RCC 7860 (cell line): ENCODE results near the gene DMRTC2.

Experiments used
- DNase-seq: peaks from one replicate; pipeline ENCODE4 v3.0.0-alpha.2; 2015; ENCODE audit warnings: low spot score
- FAIRE-seq: peaks from 2 replicates; lab custom pipeline; 2012; peaks lifted over from hg19 to GRCh38; lab: Jason Lieb, UNC

Gene DMRTC2

DNA sequence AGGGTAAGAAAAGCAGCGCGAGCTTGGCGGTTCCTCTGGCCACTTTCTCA, at the start of gene DMRTC2:
Gene DMRTC2, plus strand, starts transcription at position 42 of the 50 bp plus-strand sequence. CDS start 2,387 bp downstream, outside the sequence.
- FAIRE-seq (no peak), DNase-seq (no peak)

DNA sequence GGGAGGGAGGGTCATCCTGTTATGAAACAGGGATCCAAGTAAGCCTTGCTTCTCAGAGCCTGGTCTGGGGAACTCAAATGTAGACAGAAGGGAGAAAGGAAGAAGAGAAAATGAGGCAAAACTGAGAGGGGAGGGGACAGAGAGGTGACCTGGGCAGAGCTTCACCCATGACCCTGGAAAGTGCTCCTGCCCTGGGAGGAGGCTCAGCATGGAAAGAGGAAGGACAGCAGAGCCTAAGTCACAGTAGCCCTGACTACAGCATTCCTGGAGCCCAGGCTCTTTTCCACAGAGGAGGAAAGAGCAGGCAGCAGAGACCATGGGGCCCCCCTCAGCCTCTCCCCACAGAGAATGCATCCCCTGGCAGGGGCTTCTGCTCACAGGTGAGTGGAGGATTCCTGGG, 48.5 kb upstream of the DMRTC2 start, which contains the start of gene CEACAM3:
Gene CEACAM3, plus strand, starts transcription at position 226 of the 400 bp plus-strand sequence. Its CDS starts 91 bp downstream, at position 317.
- DNase-seq (no peak), FAIRE-seq (no peak)

DNA sequence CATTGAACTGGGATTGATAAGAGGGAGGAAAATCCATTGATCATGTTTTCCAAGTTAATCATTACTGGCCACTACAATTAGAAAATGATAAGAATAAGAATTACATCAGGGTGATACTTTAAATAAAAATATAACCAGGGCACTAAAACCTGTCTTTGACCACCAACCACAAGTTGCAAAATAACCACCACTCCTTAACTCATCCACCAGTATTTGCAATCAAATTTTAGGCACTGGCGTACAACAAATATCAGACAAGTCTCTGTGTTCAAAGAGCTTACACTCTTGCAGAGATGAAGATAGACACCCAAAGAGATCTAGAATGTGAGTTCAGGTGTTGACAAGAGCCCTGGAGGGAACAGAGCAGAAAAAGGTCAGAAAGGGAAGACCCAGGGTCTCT, 47.9 kb upstream of the DMRTC2 start:
- DNase-seq, result no peak
- no peak for FAIRE-seq

DNA sequence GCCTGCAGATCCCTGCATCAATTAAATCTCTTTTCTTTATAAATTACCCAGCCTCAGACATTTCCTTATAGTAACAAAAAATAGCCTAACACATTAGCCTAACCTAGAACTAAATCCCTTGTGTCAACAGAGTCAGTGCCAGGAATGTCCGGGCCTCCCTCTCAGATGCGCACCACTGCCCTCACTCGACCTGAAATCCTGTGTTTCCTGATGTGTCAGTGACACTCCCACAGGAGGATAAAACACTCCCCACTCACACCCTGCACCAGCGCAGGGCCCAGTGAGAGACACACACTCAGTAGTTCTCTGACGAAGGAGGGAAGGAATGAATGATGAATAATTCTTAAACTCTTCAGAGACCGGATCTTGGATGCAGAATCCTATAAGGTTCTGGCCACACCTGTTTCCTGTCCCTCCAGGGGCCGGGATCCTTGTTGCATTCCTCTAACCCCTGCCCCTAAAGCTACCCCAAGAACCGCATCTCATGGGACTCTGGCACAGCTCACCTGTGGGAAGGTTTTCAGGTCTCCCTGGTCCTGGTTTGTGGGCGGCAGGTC, 45.3 kb upstream of the DMRTC2 start:
- peak; percentile 4 for FAIRE-seq
- peak; percentile 56 for DNase-seq

DNA sequence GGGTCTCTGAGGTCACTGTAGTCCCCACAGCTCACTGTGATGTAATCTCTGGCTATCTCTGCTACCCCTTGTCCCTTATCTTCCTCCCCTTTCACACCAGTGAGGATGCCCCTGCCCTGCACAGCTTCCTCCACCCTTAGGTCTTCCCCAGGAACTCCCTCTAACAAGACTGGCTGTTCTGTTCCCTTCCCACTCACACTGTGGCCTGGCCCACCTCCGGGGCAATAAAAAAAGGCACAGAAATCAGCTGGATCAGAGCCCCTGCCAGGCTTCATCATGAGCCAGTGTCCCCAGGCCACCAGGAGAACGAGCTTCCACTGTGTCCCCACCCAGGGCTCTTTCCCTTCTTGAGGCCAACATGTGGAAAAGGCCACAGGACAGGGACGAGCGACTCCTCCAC, 43.8 kb upstream of the DMRTC2 start:
- DNase-seq, result no peak
- no peak for FAIRE-seq

DNA sequence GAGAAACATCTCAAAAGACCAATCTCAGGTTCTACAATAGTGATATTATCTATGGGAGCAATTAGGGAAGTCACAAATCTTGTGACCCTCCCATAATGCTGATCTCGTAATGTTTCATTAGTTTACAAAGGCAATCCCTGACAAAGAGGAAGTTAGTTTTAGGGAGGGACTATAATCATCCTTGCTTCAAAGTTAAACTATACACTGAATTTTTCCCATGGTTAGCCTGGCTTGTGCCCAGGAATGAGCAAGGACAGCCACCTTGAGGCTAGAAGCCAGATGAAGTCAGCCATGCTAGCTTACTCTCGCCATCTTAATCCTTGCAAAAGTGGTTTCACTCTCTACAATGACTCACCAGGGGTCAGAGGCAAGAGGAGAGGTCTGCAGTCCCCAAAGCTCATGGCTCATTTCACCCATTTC, 43.0 kb upstream of the DMRTC2 start:
- FAIRE-seq (no peak), DNase-seq (no peak)

DNA sequence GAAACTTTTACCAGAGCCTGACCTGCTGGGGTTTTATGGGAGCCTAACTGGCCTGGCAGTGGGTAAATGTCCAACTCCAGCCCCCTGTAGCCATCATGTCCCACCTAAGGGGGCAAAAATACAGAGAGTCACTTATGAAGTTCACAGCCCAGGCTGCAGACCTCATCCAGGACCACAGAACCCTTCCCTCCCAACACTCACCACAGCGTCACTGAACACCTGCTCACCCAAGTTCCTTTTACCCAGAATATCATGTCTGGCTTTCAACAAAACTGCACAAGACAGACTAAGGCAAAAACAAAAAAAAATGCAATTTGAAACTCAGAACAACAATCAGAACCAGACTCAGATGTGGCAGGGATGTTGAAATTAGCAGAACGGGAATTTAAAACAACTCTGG, 42.1 kb upstream of the DMRTC2 start:
- FAIRE-seq, result no peak

DNA sequence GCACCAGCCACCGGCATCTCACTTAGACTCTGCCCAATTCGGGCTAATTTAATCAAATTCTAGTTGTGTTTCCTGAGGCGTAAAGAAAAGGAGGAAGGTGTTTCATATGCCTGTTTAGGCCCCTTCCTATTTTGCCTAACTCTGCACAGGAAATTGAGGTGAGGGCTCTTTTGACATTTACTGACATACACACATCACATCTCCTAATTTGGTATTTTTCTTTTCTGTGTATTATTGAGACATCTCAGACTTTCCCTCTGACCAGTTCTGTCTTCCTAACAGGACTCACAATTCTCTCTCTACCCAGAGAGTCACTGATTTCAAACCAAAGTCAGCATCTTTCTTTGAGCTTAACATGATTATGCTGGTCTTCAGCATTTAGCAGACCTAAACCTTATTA, 40.5 kb upstream of the DMRTC2 start:
- DNase-seq (no peak), FAIRE-seq (no peak)

More for the DNA sequence above, 42.1 kb upstream of the DMRTC2 start:
- DNase-seq, result no peak

DNA sequence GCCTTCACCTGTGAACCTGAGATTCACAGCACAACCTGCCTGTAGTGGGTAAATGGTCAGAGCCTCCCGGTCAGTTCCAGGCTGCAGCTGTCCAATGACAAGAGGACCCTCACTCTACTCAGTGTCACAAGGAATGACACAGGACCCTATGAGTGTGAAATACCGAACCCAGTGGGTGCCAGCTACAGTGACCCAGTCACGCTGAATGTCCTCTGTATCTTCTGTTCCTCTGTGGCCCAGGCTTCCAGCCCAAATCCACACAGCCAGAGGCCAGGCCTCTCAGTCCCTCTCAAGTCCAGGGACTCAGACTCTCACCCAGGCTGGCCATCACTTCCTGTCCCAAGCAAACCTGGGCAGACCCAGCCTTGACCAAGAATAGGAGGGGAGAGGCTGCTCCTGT, 37.7 kb upstream of the DMRTC2 start:
- no peak for FAIRE-seq
- DNase-seq, result no peak

DNA sequence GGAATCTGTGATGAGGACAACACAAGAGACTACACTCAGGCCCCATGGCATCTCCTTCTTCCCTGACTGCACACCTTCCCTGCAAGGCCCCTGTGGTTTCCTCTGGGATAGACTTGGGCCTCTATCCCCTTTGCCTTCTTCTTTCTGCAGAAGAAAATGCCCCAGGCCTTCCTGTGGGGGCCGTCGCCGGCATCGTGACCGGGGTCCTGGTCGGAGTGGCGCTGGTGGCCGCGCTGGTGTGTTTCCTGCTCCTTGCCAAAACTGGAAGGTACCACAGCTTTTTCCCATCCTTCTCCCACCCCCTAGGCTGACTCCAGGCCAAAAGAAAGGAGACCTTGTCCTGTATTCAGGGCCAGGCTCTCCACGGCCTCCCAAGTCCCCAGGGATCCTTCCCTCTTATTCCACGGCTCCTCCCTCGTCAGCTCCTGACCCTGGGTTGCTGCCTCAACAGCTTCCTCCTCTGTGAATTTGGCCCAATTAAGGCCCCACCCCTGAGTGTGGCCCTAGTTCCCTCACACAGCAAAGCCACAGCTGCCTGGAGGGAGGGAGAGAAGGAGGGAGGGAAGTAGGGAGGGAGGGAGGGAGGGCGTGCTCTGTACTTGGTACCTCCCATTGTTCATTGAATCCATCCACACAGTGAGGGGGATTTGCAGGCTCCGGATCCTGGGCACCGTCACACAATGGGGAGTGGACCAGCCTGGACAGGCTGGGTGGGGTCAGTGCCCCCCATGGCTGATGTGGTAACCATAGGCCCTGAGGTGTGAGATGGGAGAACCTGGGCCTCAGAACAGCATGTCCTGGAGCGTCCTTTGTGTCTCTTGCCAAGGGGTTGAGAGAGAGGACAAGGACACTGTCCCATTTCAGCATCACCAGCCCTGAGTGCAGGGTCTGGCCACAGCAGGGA, 35.9 kb upstream of the DMRTC2 start:
- FAIRE-seq, result no peak

DNA sequence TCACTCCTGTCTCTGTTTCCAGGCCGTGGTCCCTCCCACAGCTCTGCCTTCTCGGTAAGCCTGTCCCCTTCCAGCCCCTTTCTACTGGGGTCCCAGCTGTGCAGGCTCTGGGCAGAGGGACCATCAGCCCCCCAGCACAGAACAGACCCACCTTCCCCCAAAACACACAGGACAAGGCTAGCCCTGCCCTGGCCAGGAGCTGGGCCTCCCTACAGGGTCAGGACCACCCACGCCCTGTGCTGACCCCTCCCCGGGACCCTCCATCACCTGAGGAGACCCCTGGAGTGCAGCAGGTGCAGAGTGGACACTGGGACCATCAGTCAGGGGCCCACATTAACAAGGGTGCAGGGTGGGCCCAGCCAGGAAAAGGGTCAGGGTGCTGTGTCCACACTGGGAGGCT, 34.5 kb upstream of the DMRTC2 start:
- no peak for FAIRE-seq
- no peak for DNase-seq

More for the DNA sequence above, 35.9 kb upstream of the DMRTC2 start:
- DNase-seq, result no peak

DNA sequence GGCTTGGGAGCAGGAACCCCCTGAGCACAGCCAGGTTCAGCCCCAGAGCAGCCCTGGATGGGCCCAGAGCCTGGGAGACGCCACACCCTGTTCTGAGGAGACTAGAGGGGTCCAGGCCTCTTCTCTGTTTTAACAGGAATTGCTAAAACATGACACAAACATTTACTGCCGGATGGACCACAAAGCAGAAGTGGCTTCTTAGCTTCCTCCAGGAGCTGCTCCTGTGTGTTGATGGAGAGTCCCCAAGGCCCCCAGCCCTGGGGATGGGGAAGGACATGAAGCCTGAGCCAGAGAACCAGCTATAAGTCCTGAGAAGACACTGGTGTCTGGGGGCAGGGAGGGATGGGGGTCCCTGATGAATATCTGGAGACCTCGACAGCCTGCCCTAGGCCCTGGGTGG, 33.8 kb upstream of the DMRTC2 start:
- FAIRE-seq (no peak), DNase-seq (no peak)

DNA sequence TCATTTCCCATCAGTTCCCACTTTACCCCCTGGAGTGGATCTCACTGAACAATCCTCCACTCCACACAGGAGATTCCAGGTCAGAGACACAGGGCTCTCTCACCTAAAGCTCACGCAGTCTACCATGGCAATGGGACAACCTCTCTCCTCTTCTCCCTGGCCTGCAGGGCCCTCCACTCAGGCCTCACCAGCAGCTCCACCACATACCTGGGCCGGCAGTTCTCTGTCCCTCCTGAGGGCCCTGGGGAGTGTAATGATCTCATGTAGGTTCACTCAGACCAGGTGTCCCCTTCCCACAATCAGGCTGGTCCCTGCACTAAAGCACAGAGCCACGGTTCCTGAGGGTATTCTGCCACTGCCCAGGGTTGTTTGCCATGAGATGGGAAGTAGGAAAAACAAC, 32.9 kb upstream of the DMRTC2 start:
- DNase-seq, result no peak
- no peak for FAIRE-seq

DNA sequence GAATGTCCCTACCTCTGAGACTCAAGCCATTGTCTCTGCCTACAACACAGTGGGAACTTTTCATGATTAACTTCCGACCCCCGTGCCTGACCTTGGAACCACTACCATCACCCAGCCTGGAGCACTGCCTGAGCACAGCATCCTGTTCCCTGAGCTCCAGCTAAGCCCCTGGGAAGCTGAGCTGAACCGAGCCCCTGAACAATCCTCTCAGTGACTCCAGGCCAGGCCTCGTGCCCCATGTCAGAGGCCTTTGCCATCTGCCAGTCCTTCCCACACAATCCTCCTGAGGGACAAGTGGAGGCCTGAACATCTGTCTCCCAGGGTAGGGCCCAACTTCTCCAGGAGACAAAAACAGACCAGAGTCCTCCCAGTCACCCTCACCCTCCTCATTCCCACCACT, 30.9 kb upstream of the DMRTC2 start:
- DNase-seq (no peak), FAIRE-seq (no peak)

DNA sequence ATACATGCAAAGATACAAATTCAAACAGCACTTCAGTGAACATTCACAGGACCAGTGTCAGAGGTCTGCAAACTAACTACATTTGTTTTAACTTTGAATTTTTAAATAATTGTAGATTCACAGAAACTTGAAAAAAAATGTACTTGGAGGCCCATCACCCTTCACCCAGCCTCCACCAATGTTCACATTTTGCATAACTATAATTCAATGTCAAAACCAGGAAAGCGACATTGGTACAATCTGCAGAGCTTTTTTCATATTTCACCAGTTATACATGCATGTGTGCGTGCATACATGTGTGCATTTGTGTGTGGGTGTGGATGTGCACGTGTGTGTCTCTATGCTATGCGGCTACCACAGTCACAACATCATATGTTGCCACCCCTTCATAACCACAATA, 29.5 kb upstream of the DMRTC2 start:
- FAIRE-seq (no peak), DNase-seq (no peak)

DNA sequence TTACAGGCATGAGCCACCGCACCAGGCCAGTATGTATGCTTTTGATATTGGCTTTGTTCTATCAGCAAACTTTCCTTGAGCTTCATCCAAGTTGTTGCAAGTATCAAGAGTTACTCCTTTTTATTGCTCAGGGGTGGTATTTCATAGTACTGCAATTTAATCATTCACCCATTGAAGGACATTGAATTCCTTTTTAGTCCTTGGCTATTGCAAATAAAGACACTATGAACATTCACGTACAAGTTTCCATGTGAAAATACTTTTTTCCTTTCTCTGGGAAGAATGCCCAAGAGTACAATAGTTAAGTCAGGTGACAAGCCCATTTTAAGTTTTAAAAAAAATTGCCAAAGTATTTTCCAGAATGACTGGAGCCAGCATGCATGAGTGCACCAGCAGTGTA, 28.1 kb upstream of the DMRTC2 start:
- FAIRE-seq, result no peak
- DNase-seq, result no peak

DNA sequence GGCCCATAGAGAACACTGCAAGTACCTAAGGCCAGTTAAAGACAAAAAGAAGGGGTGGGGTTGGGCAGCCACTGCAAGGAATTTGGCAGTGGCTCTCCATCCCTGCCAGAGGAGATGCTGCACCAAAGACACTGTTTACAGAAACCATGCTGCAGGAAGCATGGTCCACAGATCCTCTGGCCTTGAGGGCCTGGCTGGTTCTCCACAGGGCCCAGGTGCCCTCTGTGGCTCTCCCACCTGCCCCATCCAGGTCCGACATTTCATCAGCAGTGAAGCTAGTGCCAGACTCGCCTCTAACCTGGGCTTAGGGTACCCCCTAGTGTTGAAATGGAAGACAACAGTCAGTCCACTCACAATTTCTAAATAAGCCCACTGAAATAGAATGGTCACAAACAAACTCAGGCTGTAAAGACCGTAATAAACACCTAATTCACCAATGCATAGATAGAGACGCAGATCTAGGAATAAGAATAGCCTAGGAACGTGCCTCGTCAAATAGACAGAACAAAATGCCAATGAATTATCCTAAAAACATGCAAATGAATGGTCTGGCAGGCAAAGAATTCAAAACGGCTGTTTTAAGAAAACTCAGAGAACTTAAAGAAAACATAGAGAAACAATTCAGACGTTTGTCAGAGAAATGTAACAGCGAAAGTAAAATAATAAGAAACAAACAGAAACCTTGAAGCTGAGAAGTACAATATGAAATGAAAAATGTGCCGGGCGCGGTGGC, 23.7 kb upstream of the DMRTC2 start:
- no peak for FAIRE-seq
- DNase-seq, result peak; percentile 35

DNA sequence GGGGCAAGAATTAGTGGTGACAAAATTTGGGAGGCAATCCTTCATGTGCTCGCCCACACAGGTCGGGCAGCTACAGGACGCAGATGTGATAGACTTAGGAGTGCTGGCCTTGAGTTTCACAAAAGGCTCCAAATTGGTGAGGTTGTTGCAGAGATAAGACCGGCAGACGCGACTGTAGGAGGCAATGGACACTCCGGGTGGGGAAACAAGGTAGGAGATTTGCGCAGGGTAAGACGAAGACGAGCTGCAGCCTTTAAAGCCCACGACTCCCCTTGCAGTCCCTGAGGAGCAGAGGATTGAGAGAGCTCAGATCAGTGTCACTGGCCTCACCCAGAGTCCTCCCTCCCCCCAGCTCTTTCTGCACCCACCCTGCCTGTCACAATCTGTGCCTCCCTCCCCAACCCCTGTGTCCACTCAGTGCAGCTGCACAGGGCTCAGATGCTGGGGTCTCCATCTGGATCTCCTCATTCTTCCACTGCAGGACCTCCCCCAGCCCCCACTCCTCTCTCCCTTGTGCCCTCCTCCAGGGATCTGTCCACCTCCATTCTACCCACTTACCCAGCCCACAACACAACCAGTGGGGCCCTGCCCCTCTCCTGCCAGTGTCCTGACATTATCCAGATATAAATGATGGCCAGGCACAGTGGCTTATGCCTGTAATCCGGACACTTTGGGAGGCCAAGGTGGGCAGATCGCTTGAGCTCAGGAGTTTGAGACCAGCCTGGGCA, 6.7 kb upstream of the DMRTC2 start:
- FAIRE-seq (no peak), DNase-seq (no peak)

DNA sequence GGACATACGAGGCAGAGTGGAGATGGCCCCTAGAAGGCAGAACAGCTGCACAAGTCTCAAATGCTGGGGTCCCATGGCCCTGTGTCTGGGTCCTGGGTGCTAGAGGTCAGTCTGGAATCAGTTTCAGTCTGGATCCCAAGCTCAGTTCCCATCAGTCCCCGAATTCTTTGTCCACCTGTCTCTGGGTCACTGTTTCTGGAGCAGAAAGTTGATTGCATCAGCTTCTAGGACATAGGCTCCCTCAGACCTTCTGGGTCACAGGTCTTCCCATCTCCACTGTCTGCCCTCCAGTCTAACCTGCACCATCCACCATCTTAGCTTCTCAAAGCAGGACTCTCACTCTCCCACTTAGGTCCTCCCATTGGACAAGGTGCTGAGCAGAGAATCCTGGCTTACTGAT, 5.6 kb upstream of the DMRTC2 start:
- DNase-seq (no peak), FAIRE-seq (no peak)

DNA sequence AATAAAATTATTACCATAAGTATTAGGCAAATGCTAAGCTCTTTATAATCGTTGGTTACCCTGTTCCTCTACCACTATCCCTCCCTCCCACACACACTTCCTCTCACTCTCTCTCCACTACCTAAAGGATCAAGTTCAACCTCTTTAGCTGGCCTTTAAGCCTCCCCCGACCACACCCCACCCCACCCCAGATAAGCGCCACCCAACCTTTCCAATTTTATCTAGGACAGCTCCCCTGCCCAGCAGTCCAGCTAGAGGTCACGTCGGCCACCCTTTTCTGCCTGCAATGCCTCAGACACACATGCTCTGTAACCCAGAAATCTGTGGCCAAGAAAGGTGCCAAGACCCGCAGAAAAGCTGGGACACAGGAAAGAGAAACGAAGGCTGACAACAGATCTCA, 1.5 kb upstream of the DMRTC2 start:
- FAIRE-seq (no peak), DNase-seq (no peak)

DNA sequence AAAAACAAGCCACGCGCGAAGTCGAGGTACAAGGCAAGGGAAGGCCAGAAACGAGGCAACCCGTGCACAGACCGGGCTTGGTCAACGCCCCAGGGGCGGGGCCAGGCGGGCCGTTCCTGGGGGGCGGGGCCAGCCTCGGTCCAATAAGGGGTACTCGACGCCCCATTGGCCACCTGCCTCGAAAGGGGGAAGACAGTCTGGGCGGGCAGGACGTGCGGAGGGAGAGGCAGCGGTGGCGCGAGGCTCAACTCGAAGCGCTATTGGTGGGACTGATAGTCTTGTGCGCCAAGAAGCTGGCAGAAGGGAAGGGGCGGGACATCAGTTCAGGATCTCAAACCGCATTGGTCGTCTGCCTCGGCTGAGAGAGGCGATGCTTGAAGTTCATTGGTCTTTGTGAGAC, 241 bp upstream of the DMRTC2 start, which contains the start of gene LYPD4:
Gene LYPD4, minus strand, starts transcription at position 83 of the 400 bp plus-strand sequence. CDS start 5,398 bp downstream, outside the sequence.
- DNase-seq (no peak), FAIRE-seq (no peak)
